ENCODE data around the gene FLRT3. TPM values are rescaled to one million over a fixed set of nuclear protein-coding genes. Genes with fewer than 3 reads are reported as not detected.

Gene FLRT3
- total RNA-seq, 1 experiment from 2014 or later, result 1.5 TPM

DNA sequence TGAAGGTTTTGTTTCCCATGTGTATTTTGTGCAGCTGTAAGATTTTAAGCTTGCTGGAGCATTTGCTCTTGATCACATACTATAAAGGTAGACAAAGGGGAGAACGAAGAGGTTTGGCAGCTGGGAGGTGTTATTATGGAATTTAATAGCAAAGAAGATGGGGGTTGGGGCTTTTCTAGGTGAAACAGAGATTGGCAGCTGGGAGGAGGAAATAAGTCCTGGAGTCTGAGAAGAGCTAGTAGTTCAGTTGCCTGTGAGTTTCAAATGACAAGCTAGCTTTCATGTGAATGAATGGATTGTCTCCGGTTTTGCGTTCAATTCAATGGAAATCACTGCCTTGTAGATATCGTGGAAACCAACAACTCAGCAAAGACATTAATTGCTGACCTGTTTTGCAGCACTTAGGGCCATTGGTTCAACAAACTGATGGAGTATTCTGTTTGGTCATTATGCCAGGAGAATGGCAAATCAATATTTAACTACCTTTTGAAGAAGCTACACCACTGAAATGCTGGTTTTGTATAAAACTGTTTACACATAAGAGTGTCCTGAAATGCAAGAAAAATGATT, 38.1 kb upstream of the FLRT3 start (continued):
- TF ChIP-seq, protein P1, sequence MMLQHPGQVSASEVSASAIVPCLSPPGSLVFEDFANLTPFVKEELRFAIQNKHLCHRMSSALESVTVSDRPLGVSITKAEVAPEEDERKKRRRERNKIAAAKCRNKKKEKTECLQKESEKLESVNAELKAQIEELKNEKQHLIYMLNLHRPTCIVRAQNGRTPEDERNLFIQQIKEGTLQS (IDR thresholded peaks at IDR 0.05), result no peak
- TF ChIP-seq EZH2phosphoT487 (IDR thresholded peaks at IDR 0.05; ENCODE audit: borderline replicate concordance) (no peak), ZFX (IDR thresholded peaks at IDR 0.05) (no peak), POLR2A (IDR thresholded peaks at IDR 0.05; ENCODE audit: borderline replicate concordance, extremely low read depth, insufficient read depth, insufficient read length) (no peak)

DNA sequence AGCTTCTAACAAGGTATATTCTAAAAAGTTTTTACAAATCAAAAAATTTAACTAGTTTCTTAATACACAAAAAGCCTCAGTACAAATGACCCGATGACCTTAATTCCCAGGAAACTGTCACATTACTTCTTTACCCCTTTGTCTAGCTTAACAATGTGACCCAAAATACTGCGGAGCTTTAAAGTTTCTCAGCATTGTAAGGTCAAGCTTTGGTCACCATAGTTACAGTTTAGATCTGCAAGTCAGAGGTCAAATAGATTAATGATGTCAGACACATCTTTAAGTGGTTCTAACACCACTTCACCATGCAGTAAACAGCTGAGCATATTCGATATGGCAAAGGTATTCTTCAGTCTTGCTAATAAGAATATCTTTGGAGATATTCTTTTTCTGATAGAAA, 36.8 kb upstream of the FLRT3 start:
- Histone ChIP-seq H3K9ac (ENCODE audit: low read length) (no peak overlapping the region), H3K36me3 (ENCODE audit: control insufficient read depth in 1 of 2, insufficient read depth in 2 of 2, low read length in 2 of 2) (no peaks in the 10 kb centered on the region), H3K79me2 (ENCODE audit: insufficient read depth, low read length) (no peaks in the 10 kb centered on the region), H3K27me3 (ENCODE audit: insufficient read depth, low read length) (no peaks in the 10 kb centered on the region), H3K9me2 (ENCODE audit: insufficient read depth) (no peaks in the 10 kb centered on the region), H3K4me3 (replicated peaks in 1 of 2; ENCODE audit: low read depth in 1 of 2, low read length in 2 of 2) (no peak overlapping the region), H2AFZ (ENCODE audit: low read depth, low read length, poor library complexity, severe bottlenecking) (no peak overlapping the region), H3K4me1 (ENCODE audit: control insufficient read depth in 1 of 2, insufficient read depth in 2 of 2, low read length in 2 of 2) (no peaks in the 10 kb centered on the region), H4K20me1 (ENCODE audit: insufficient read depth) (no peaks in the 10 kb centered on the region), H3K9me3 (ENCODE audit: control insufficient read depth in 1 of 2, insufficient read depth in 1 of 2, low read depth in 1 of 2, low read length in 2 of 2) (no peaks in the 10 kb centered on the region), H3K27ac (ENCODE audit: low read depth, low read length) (no peak overlapping the region), H3K4me2 (ENCODE audit: low read length) (no peak overlapping the region)
- DNase-seq (ENCODE audit: low read depth, low spot score) (no peak), ATAC-seq (no peak)
- ChIA-PET RAD21 (ENCODE audit: low non-redundant PET in 1 of 2, low total read pairs in 2 of 2, uncharacterized antibody in 2 of 2, unreplicated experiment in 2 of 2) (no interaction called here), POLR2A (no interaction called here), CTCF (no interaction called here)
- BruUV-seq (replicated peaks), result no TSS peak
- intact Hi-C loops (cut with micrococcal nuclease), result no loop called here
- TF ChIP-seq, protein P2, sequence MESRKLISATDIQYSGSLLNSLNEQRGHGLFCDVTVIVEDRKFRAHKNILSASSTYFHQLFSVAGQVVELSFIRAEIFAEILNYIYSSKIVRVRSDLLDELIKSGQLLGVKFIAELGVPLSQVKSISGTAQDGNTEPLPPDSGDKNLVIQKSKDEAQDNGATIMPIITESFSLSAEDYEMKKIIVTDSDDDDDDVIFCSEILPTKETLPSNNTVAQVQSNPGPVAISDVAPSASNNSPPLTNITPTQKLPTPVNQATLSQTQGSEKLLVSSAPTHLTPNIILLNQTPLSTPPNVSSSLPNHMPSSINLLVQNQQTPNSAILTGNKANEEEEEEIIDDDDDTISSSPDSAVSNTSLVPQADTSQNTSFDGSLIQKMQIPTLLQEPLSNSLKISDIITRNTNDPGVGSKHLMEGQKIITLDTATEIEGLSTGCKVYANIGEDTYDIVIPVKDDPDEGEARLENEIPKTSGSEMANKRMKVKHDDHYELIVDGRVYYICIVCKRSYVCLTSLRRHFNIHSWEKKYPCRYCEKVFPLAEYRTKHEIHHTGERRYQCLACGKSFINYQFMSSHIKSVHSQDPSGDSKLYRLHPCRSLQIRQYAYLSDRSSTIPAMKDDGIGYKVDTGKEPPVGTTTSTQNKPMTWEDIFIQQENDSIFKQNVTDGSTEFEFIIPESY (IDR thresholded peaks at IDR 0.05; ENCODE audit: extremely low read depth, insufficient replicate concordance, low read length), result no peak
- TF ChIP-seq SRF (IDR thresholded peaks at IDR 0.05; ENCODE audit: low read depth) (no peak), POLR2A (IDR thresholded peaks at IDR 0.05; ENCODE audit: borderline replicate concordance, extremely low read depth, insufficient read depth, insufficient read length) (no peak), SP1 (IDR thresholded peaks at IDR 0.05; ENCODE audit: low read depth) (no peak), ZFX (IDR thresholded peaks at IDR 0.05) (no peak), POLR2AphosphoS5 (IDR thresholded peaks at IDR 0.05; ENCODE audit: low read depth, low read length) (no peak), FOSL1 (IDR thresholded peaks at IDR 0.05; ENCODE audit: low read depth) (no peak), SIN3A (IDR thresholded peaks at IDR 0.05; ENCODE audit: low read depth) (no peak), JUND (IDR thresholded peaks at IDR 0.05) (no peak), RAD21 (IDR thresholded peaks at IDR 0.05; ENCODE audit: low read depth) (no peak), ELF1 (IDR thresholded peaks at IDR 0.05; ENCODE audit: borderline replicate concordance, low read depth) (no peak)
- TF ChIP-seq, protein P3, sequence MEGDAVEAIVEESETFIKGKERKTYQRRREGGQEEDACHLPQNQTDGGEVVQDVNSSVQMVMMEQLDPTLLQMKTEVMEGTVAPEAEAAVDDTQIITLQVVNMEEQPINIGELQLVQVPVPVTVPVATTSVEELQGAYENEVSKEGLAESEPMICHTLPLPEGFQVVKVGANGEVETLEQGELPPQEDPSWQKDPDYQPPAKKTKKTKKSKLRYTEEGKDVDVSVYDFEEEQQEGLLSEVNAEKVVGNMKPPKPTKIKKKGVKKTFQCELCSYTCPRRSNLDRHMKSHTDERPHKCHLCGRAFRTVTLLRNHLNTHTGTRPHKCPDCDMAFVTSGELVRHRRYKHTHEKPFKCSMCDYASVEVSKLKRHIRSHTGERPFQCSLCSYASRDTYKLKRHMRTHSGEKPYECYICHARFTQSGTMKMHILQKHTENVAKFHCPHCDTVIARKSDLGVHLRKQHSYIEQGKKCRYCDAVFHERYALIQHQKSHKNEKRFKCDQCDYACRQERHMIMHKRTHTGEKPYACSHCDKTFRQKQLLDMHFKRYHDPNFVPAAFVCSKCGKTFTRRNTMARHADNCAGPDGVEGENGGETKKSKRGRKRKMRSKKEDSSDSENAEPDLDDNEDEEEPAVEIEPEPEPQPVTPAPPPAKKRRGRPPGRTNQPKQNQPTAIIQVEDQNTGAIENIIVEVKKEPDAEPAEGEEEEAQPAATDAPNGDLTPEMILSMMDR (IDR thresholded peaks at IDR 0.05 in 2 of 3, conservative IDR thresholded peaks at IDR 0.05 in 1 of 3; ENCODE audit: borderline replicate concordance in 1 of 3, insufficient read depth in 1 of 3, low read depth in 2 of 3, low read length in 2 of 3), result no peak
- TF ChIP-seq, protein P4, sequence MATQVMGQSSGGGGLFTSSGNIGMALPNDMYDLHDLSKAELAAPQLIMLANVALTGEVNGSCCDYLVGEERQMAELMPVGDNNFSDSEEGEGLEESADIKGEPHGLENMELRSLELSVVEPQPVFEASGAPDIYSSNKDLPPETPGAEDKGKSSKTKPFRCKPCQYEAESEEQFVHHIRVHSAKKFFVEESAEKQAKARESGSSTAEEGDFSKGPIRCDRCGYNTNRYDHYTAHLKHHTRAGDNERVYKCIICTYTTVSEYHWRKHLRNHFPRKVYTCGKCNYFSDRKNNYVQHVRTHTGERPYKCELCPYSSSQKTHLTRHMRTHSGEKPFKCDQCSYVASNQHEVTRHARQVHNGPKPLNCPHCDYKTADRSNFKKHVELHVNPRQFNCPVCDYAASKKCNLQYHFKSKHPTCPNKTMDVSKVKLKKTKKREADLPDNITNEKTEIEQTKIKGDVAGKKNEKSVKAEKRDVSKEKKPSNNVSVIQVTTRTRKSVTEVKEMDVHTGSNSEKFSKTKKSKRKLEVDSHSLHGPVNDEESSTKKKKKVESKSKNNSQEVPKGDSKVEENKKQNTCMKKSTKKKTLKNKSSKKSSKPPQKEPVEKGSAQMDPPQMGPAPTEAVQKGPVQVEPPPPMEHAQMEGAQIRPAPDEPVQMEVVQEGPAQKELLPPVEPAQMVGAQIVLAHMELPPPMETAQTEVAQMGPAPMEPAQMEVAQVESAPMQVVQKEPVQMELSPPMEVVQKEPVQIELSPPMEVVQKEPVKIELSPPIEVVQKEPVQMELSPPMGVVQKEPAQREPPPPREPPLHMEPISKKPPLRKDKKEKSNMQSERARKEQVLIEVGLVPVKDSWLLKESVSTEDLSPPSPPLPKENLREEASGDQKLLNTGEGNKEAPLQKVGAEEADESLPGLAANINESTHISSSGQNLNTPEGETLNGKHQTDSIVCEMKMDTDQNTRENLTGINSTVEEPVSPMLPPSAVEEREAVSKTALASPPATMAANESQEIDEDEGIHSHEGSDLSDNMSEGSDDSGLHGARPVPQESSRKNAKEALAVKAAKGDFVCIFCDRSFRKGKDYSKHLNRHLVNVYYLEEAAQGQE (IDR thresholded peaks at IDR 0.05; ENCODE audit: low read depth), result no peak
- TF ChIP-seq, protein P5, sequence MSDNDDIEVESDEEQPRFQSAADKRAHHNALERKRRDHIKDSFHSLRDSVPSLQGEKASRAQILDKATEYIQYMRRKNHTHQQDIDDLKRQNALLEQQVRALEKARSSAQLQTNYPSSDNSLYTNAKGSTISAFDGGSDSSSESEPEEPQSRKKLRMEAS (IDR thresholded peaks at IDR 0.05), result no peak
- TF ChIP-seq, protein P1 (IDR thresholded peaks at IDR 0.05), result no peak
